HCT116 (cell line): Measurements from ENCODE around the gene NKPD1. TPM values are rescaled to one million over a fixed set of nuclear protein-coding genes. Genes with fewer than 3 reads are reported as not detected.

Experiments
- ATAC-seq: fragments of 200-7000 bp; cut with Tn5 transposase; 2 replicates; pipeline ENCODE4 v1.9.1; 2020; ENCODE audit warnings: mild to moderate bottlenecking, moderate library complexity
- BruUV-seq: library from RNA; stranded (reverse); fragments of 400-500 nt; replicated peaks from 2 replicates; lab custom pipeline; 2021; lab: Mats Ljungman, UMichigan
- CTCF ChIA-PET: fragments of 300-600 bp; sonication (Branson Sonifier 250); formaldehyde crosslinking; loops from one replicate; lab custom pipeline; 2021; ENCODE audit warnings: antibody characterized with exemption; lab: Charles Lee
- POLR2A ChIA-PET: fragments of 300-600, 350-600 bp; sonication (Branson Sonifier 250); formaldehyde crosslinking; loops from one replicate; lab custom pipeline; 2021; ENCODE audit warnings: antibody characterized with exemption; lab: Charles Lee
- RAD21 ChIA-PET, 2 experiments: fragments of 300-600 bp; sonication (Branson Sonifier 250); formaldehyde crosslinking; loops; one replicate each; lab custom pipeline; 2023; ENCODE audit warnings: low total read pairs in 2 of 2; ENCODE audit not compliant: uncharacterized antibody in 2 of 2, unreplicated experiment in 2 of 2, low non-redundant PET in 1 of 2; lab: Charles Lee
- DNase-seq: peaks from one replicate; pipeline ENCODE4 v3.0.0-alpha.2; 2010; ENCODE audit warnings: low read depth, low spot score
- H2AFZ ChIP-seq: fragments of 200-600 bp; shearing (Covaris generic), sonication (generic); 2 replicates; pipeline ENCODE4 v1.6.1; 2017; ENCODE audit warnings: low read depth, mixed run types, mixed read lengths, antibody characterized with exemption, low read length; ENCODE audit not compliant: poor library complexity, severe bottlenecking
- H3K27ac ChIP-seq: 2 replicates; pipeline ENCODE4 v1.5.1; 2012; ENCODE audit warnings: low read depth, low read length
- H3K27me3 ChIP-seq: fragments of 200-600 bp; sonication (generic); 2 replicates; pipeline ENCODE4 v1.6.1; 2016; ENCODE audit warnings: mixed run types, low read length, mixed read lengths; ENCODE audit not compliant: insufficient read depth
- H3K36me3 ChIP-seq, 2 experiments: fragments of 200-500 bp in 1 of 2; fragments of 200-600 bp in 1 of 2; sonication (Bioruptor generic) in 1 of 2; sonication (generic) in 1 of 2; 2 replicates each; pipeline versions ENCODE4 v1.5.1 to v1.6.1; 2014 to 2016; ENCODE audit warnings: low read length in 2 of 2, inconsistent platforms in 1 of 2, mixed read lengths in 1 of 2, mixed run types in 1 of 2; ENCODE audit not compliant: insufficient read depth in 2 of 2, control insufficient read depth in 1 of 2
- H3K4me1 ChIP-seq, 2 experiments: fragments of 200-600 bp in 1 of 2; sonication (generic) in 1 of 2; 2 replicates each; pipeline versions ENCODE4 v1.5.1 to v1.6.1; 2012 to 2017; ENCODE audit warnings: low read length in 2 of 2, inconsistent platforms in 1 of 2, mild to moderate bottlenecking in 1 of 2, mixed read lengths in 1 of 2, mixed run types in 1 of 2, moderate library complexity in 1 of 2; ENCODE audit not compliant: insufficient read depth in 2 of 2, control insufficient read depth in 1 of 2
- H3K4me2 ChIP-seq: fragments of 200-600 bp; sonication (generic); 2 replicates; pipeline ENCODE4 v1.6.1; 2017; ENCODE audit warnings: mixed run types, low read length, mixed read lengths
- H3K4me3 ChIP-seq, 2 experiments: fragments of 200-600 bp in 1 of 2; sonication (generic) in 1 of 2; replicated peaks in 1 of 2; 2 replicates each; pipeline ENCODE4 v1.5.1; 2011 to 2016; ENCODE audit warnings: low read length in 2 of 2, control low read depth in 1 of 2, low read depth in 1 of 2, mild to moderate bottlenecking in 1 of 2, mixed read lengths in 1 of 2, mixed run types in 1 of 2
- H3K79me2 ChIP-seq: fragments of 200-600 bp; sonication (generic); 2 replicates; pipeline ENCODE4 v1.6.1; 2017; ENCODE audit warnings: mild to moderate bottlenecking, mixed run types, low read length, moderate library complexity, mixed read lengths; ENCODE audit not compliant: insufficient read depth
- H3K9ac ChIP-seq: fragments of 200-600 bp; sonication (generic); 2 replicates; pipeline ENCODE4 v1.6.1; 2016; ENCODE audit warnings: low read length, mixed read lengths
- H3K9me2 ChIP-seq: fragments of 200-600 bp; sonication (generic), shearing (Covaris generic); 2 replicates; pipeline ENCODE4 v1.6.1; 2017; ENCODE audit warnings: mixed run types, mild to moderate bottlenecking, moderate library complexity; ENCODE audit not compliant: insufficient read depth
- H3K9me3 ChIP-seq, 2 experiments: fragments of 200-500 bp in 1 of 2; fragments of 200-600 bp in 1 of 2; sonication (Bioruptor generic) in 1 of 2; sonication (generic) in 1 of 2; 2 replicates each; pipeline ENCODE4 v1.6.1; 2014 to 2017; ENCODE audit warnings: low read length in 2 of 2, mixed read lengths in 2 of 2, inconsistent platforms in 1 of 2, low read depth in 1 of 2, mild to moderate bottlenecking in 1 of 2, mixed run types in 1 of 2, moderate library complexity in 1 of 2; ENCODE audit not compliant: control insufficient read depth in 1 of 2, insufficient read depth in 1 of 2
- H4K20me1 ChIP-seq: fragments of 200-600 bp; sonication (generic), shearing (Covaris generic); 2 replicates; pipeline ENCODE4 v1.6.1; 2017; ENCODE audit warnings: mixed run types, mild to moderate bottlenecking, moderate library complexity; ENCODE audit not compliant: insufficient read depth
- CBX3 ChIP-seq: IDR thresholded peaks from 2 replicates; pipeline ENCODE4 v1.6.1; 2012; ENCODE audit warnings: low read depth
- CEBPB ChIP-seq: IDR thresholded peaks from 2 replicates; pipeline ENCODE4 v1.6.1; 2012; ENCODE audit warnings: low read depth
- CTCF ChIP-seq, 3 experiments: fragments of 200-600 bp in 1 of 3; sonication (generic) in 1 of 3; IDR thresholded peaks in 2 of 3; conservative IDR thresholded peaks in 1 of 3; 2 replicates each; pipeline ENCODE4 v1.5.1; 2012 to 2017; ENCODE audit warnings: low read depth in 2 of 3, low read length in 2 of 3, antibody characterized with exemption in 1 of 3, borderline replicate concordance in 1 of 3, control low read depth in 1 of 3, mild to moderate bottlenecking in 1 of 3, mixed read lengths in 1 of 3, mixed run types in 1 of 3, moderate library complexity in 1 of 3; ENCODE audit not compliant: insufficient read depth in 1 of 3
- EZH2phosphoT487 ChIP-seq: fragments of 200-600 bp; IDR thresholded peaks from 2 replicates; pipeline ENCODE4 v1.6.1; 2018; ENCODE audit warnings: antibody characterized with exemption, borderline replicate concordance
- RAD21 ChIP-seq: IDR thresholded peaks from 2 replicates; pipeline ENCODE4 v1.6.1; 2012; ENCODE audit warnings: low read depth, mild to moderate bottlenecking
- REST ChIP-seq: IDR thresholded peaks from 2 replicates; pipeline ENCODE4 v1.6.1; 2012; ENCODE audit warnings: low read depth
- SRF ChIP-seq: IDR thresholded peaks from 2 replicates; pipeline ENCODE4 v1.6.1; 2012; ENCODE audit warnings: low read depth
- ZFX ChIP-seq: fragments of 450-650 bp; IDR thresholded peaks from 2 replicates; pipeline ENCODE4 v1.6.1; 2017
- intact Hi-C: fragments of 100-400 bp; cut with micrococcal nuclease; formaldehyde crosslinking; loops from 2 replicates; pipeline ENCODE4 v1.10.0; 2022
- total RNA-seq: library from RNA; stranded (reverse); gene quantifications from one replicate; pipeline ENCODE4 v1.2.1, GENCODE V29; 2021; ENCODE audit not compliant: unreplicated experiment

The NKPD1 gene
- total RNA-seq, 1 experiment from 2014 or later = 0.64 TPM

- H3K4me1 ChIP-seq = peaks cover 16 to 37% of the 10 kb centered on the region in 2 experiments
- no peak for DNase-seq
- H3K9me3 ChIP-seq = no peaks in the 10 kb centered on the region
- no TSS peak for BruUV-seq
- intact Hi-C loops = no loop called here
- TF ChIP-seq REST (no peak), EZH2phosphoT487 (no peak), SRF (no peak), CBX3 (no peak), ZFX (no peak), CEBPB (no peak), CTCF (IDR thresholded peaks at IDR 0.05 in 2 of 3, conservative IDR thresholded peaks at IDR 0.05 in 1 of 3; ENCODE audit: borderline replicate concordance in 1 of 3, insufficient read depth in 1 of 3, low read depth in 2 of 3, low read length in 2 of 3) (no peak), RAD21 (no peak)
- TF ChIP-seq, all 23 proteins: peak for 0
- Histone ChIP-seq H3K27me3 (no peaks in the 10 kb centered on the region), H3K36me3 (no peaks in the 10 kb centered on the region), H4K20me1 (no peaks in the 10 kb centered on the region), H3K27ac (no peak overlapping the region), H3K4me3 (no peak overlapping the region), H3K4me2 (no peak overlapping the region), H2AFZ (no peak overlapping the region), H3K9ac (no peak overlapping the region), H3K79me2 (no peaks in the 10 kb centered on the region), H3K9me2 (no peaks in the 10 kb centered on the region)
- no peak for ATAC-seq
- RAD21 ChIA-PET = no interaction called here
- POLR2A ChIA-PET = interaction anchor here (1.6 kb wide), 1 partner anchor 12 kb away, joined by 5 read pairs; the partner anchor contains the start of genes BLOC1S3 and TRAPPC6A
- CTCF ChIA-PET = no interaction called here
These were observed 6.0 kb upstream of the NKPD1 start for GRCh38 chr19:45166723-45167252.
